Dermis microvascular lymphatic vessel endothelial cell (primary cell): ENCODE data around the gene TTLL3. TPM values are rescaled to one million over a fixed set of nuclear protein-coding genes. Genes with fewer than 3 reads are reported as not detected.
A peak's percentile ranks its signal among the peaks of the same experiment; 100 is the strongest.

Experiments
- DNase-seq, 2 donors: peaks; one replicate each; pipeline versions ENCODE4 v3.0.0 to v3.0.0-alpha.2; 2010; ENCODE audit warnings: low read depth in 2 of 2
- total RNA-seq: library from RNA; depleted of rRNA; stranded (reverse); fragments of >200 nt; gene quantifications from 2 replicates; pipeline ENCODE4 v1.2.1, GENCODE V29; 2014

TTLL3 gene
- total RNA-seq, 1 donor from 2014 or later: 4.1 TPM

GRCh38 chr3:9781551-9781950 lies 28.5 kb upstream of the TTLL3 start:
- DNase-seq: no peak

- no peak for DNase-seq
These were observed 28.0 kb upstream of the TTLL3 start for GRCh38 chr3:9781978-9782603.

GRCh38 chr3:9782770-9783169 lies 27.3 kb upstream of the TTLL3 start:
- peak in 1 of 2 donors; percentile 12 for DNase-seq

GRCh38 chr3:9783954-9784353 lies 26.1 kb upstream of the TTLL3 start:
- no peak for DNase-seq

GRCh38 chr3:9784965-9785364 lies 25.1 kb upstream of the TTLL3 start:
- no peak for DNase-seq

- no peak for DNase-seq
These were observed 24.5 kb upstream of the TTLL3 start for GRCh38 chr3:9785602-9786001.

- no peak for DNase-seq
These were observed 23.8 kb upstream of the TTLL3 start for GRCh38 chr3:9786209-9786739.

GRCh38 chr3:9786825-9787669 lies 23.0 kb upstream of the TTLL3 start:
- no peak for DNase-seq

- DNase-seq: no peak
These were observed 22.3 kb upstream of the TTLL3 start for GRCh38 chr3:9787714-9788113.

GRCh38 chr3:9791127-9791526 lies 18.9 kb upstream of the TTLL3 start:
- no peak for DNase-seq

GRCh38 chr3:9791790-9792404 lies 18.2 kb upstream of the TTLL3 start:
- DNase-seq: no peak

- peak; percentile 93 to 96 for DNase-seq
These were observed 17.5 kb upstream of the TTLL3 start, which contains the start of the genes ARPC4 and TADA3 for GRCh38 chr3:9792405-9793160. Gene ARPC4 (plus strand): TSS chr3:9793082. CDS start chr3:9793122, 40 bp downstream. Gene TADA3 (minus strand): TSS chr3:9792473. CDS start chr3:9791466, 1,007 bp downstream.

GRCh38 chr3:9793161-9793781 lies 16.8 kb upstream of the TTLL3 start:
- DNase-seq: peak in 1 of 2 donors; percentile 63

GRCh38 chr3:9794400-9794799 lies 15.7 kb upstream of the TTLL3 start:
- no peak for DNase-seq

- DNase-seq: no peak
These were observed 14.9 kb upstream of the TTLL3 start for GRCh38 chr3:9795207-9795606.

GRCh38 chr3:9797196-9797945 lies 12.7 kb upstream of the TTLL3 start:
- no peak for DNase-seq

- no peak for DNase-seq
These were observed 9.5 kb upstream of the TTLL3 start for GRCh38 chr3:9800529-9800928.

- no peak for DNase-seq
These were observed 6.6 kb upstream of the TTLL3 start for GRCh38 chr3:9803494-9803893.

GRCh38 chr3:9804996-9805395 lies 5.1 kb upstream of the TTLL3 start:
- no peak for DNase-seq

- no peak for DNase-seq
These were observed 3.9 kb upstream of the TTLL3 start for GRCh38 chr3:9806137-9806536.
